H1 (cell line): ENCODE results near the gene PTK6. TPM values are rescaled to one million over a fixed set of nuclear protein-coding genes. Genes with fewer than 3 reads are reported as not detected.

ENCODE experiments used
- ATF3 ChIP-seq: IDR thresholded peaks from 2 replicates; pipeline ENCODE4 v1.6.1; 2011; ENCODE audit warnings: low read depth, mild to moderate bottlenecking, low read length; ENCODE audit not compliant: insufficient read depth
- CREB1 ChIP-seq: IDR thresholded peaks from 2 replicates; pipeline ENCODE4 v1.6.1; 2012; ENCODE audit warnings: inconsistent platforms
- KDM1A ChIP-seq: fragments of 200-600, 300-600 bp; sonication (generic); IDR thresholded peaks from 2 replicates; pipeline ENCODE4 v1.7.1; 2016; ENCODE audit warnings: mild to moderate bottlenecking, low read length, borderline replicate concordance
- NANOG ChIP-seq: IDR thresholded peaks from 2 replicates; pipeline ENCODE4 v1.6.1; 2011; ENCODE audit warnings: low read length, low read depth, mild to moderate bottlenecking, inconsistent platforms; ENCODE audit not compliant: insufficient read depth, poor library complexity, severe bottlenecking
- YY1 ChIP-seq: IDR thresholded peaks from 2 replicates; pipeline ENCODE4 v1.6.1; 2011; ENCODE audit warnings: low read depth, mild to moderate bottlenecking, low read length
- polyA plus RNA-seq, 7 experiments: library from polyadenylated mRNA; depleted of rRNA in 3 of 7; stranded (reverse) in 5 of 7; unstranded in 2 of 7; fragments of >200 nt in 5 of 7; fragments of 200-250 nt in 2 of 7; gene quantifications; 1 replicate in 5 of 7; 2 replicates in 1 of 7; 4 replicates in 1 of 7; pipeline versions ENCODE4 v1.2.1 to v1.2.3, GENCODE V29; 2011 to 2013; ENCODE audit warnings: missing spikeins in 2 of 7, mixed read lengths in 2 of 7
- total RNA-seq: library from RNA; stranded (reverse); fragmentation: NEBNext Ultra II Directional; extraction: Animal tissue kit (Norgen Biotek cat#: 25700); gene quantifications from 2 replicates; pipeline ENCODE4 v1.2.1, GENCODE V29; 2021

PTK6 gene
- total and polyA plus RNA-seq, 2 of the 8 experiments (the other 6 are each of a cell fraction or from before 2014, with no cell fraction given), result 0.12 to 0.19 TPM

DNA sequence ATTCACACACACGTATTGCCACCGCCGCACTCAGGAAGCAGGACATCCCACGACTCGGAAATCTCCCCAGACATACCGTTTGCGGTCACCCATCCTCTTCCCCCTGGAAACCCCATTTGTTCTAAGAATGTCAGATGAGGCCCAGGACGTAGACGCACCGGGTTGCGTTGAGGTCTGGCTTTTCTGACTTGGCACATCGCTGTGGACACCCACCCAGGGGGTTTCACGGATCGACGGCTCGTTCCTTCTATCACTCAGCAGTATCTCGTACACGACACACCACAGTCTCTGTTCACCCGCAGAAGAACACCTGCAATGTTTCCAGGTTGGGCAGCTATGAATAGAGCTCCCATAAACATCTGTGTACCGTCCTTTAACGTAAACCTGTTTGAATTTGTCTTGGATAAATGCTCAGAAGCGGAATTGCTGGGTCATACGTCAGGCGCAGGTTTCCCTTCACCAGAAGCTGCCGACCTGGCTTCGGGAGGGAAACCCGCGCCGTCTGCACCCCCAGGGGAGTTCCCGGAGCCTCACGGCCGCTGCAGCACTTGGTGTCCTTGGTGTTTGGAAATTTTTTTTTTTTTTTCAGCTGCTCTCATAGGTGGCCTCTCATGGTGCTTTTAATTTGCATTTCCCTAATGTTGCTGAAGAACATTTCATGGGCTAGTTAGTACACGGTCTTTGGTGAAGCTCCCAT, 29.0 kb downstream of the PTK6 start (continued):
- TF ChIP-seq NANOG (no peak), ATF3 (no peak), CREB1 (no peak), KDM1A (no peak), YY1 (no peak)
